GM23248 (cell line): ENCODE data around the gene ZNF407.

Experiments used
- EZH2 ChIP-seq: fragments of 200-600 bp; sonication (generic); IDR thresholded peaks from 2 replicates; pipeline ENCODE4 v1.6.1; 2018; ENCODE audit warnings: antibody characterized with exemption, mild to moderate bottlenecking; ENCODE audit not compliant: insufficient read depth, poor library complexity, severe bottlenecking
- EZH2phosphoT487 ChIP-seq: fragments of 200-600 bp; sonication (generic); IDR thresholded peaks from 2 replicates; pipeline ENCODE4 v1.6.1; 2018; ENCODE audit warnings: antibody characterized with exemption, moderate library complexity, mild to moderate bottlenecking, low read depth; ENCODE audit not compliant: insufficient read depth

- no peak for TF ChIP-seq EZH2phosphoT487
- no peak for TF ChIP-seq EZH2
Observed at GRCh38 chr18:74766251-74766650, 168.6 kb downstream of the ZNF407 start.
